ENCODE measurements around the gene CYTH1.

Gene CYTH1

DNA sequence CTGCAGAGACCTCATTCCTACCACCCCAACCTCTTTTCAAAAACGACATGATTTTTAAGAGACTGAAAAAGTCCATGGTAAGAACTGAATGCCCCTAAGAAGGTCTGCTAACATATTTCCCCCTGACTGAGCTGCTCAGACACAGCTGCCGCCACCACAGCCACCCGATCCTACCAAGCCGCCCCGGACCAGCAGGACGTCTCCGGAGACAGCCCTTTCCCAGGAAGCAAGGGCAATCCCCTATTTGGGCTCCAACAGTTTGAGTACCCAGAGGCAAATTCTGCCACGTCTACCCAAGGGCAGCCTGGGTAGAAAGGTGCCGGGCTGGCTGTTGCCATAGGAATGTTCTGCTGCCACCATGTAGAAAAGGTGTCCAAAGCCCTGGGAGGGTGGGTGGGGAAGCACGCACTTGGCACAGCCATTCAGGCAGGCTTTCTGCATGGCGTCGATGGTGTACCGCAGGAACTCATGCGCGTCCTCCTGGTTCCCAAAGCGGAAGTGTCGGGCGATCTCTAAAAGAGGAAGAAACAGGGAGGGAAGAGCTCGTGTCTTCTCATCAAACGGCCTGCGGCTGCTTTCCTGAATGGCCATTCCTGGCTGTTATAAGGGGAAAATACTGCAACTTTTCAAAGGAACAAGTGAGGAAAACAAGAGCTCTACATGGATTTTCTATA is 44.9 kb upstream of the CYTH1 start:
- ATAC-seq (ENCODE audit: insufficient read depth, low read depth): no peak
- Histone ChIP-seq H3K79me2 (ENCODE audit: insufficient read depth, low read length) (peaks cover 19% of the 10 kb centered on the region; the same call in 1 of the 2 replicates), H3K9ac (ENCODE audit: low read depth, low read length) (no peak overlapping the region), H3K9me3 (ENCODE audit: insufficient read depth, low read length, severe bottlenecking) (no peaks in the 10 kb centered on the region), H3K36me3 (ENCODE audit: insufficient read depth, low read length) (peaks cover 98% of the 10 kb centered on the region), H3K4me2 (ENCODE audit: insufficient read depth, low read length) (no peak overlapping the region), H4K20me1 (ENCODE audit: insufficient read depth, low read length) (peaks cover 49% of the 10 kb centered on the region; the same call in 1 of the 2 replicates), H3K27me3 (ENCODE audit: insufficient read depth, low read length, poor library complexity) (no peaks in the 10 kb centered on the region), H2AFZ (ENCODE audit: low read depth, low read length) (no peak overlapping the region), H3K4me3 (ENCODE audit: low read depth in 1 of 2, low read length in 2 of 2) (no peak overlapping the region), H3K27ac (ENCODE audit: low read length) (no peak overlapping the region), H3K4me1 (ENCODE audit: insufficient read depth, low read length) (no peaks in the 10 kb centered on the region)
- TF ChIP-seq CTCF (IDR thresholded peaks at IDR 0.05; ENCODE audit: borderline replicate concordance, extremely low read depth, low read length, poor library complexity, severe bottlenecking): no peak
- no peak for TF ChIP-seq EZH2 (IDR thresholded peaks at IDR 0.05; ENCODE audit: borderline replicate concordance, low read depth, low read length, severe bottlenecking)
- no peak for DNase-seq

GRCh38 chr17:78826421-78826820 is 44.3 kb upstream of the CYTH1 start:
- H3K36me3 ChIP-seq (ENCODE audit: insufficient read depth, low read length): peaks cover 98% of the 10 kb centered on the region
- no peak for DNase-seq
- no peak overlapping the region for H2AFZ ChIP-seq (ENCODE audit: low read depth, low read length)
- peaks cover 16% of the 10 kb centered on the region; the same call in 1 of the 2 replicates for H3K79me2 ChIP-seq (ENCODE audit: insufficient read depth, low read length)
- no peak overlapping the region for H3K4me3 ChIP-seq (ENCODE audit: low read depth in 1 of 2, low read length in 2 of 2)
- H3K27me3 ChIP-seq (ENCODE audit: insufficient read depth, low read length, poor library complexity): no peaks in the 10 kb centered on the region
- H4K20me1 ChIP-seq (ENCODE audit: insufficient read depth, low read length): peaks cover 49% of the 10 kb centered on the region; the same call in 1 of the 2 replicates
- no peak for ATAC-seq (ENCODE audit: insufficient read depth, low read depth)
- TF ChIP-seq EZH2 (IDR thresholded peaks at IDR 0.05; ENCODE audit: borderline replicate concordance, low read depth, low read length, severe bottlenecking): no peak
- peaks cover 4% of the 10 kb centered on the region; the same call in 1 of the 2 replicates for H3K4me1 ChIP-seq (ENCODE audit: insufficient read depth, low read length)
- H3K9me3 ChIP-seq (ENCODE audit: insufficient read depth, low read length, severe bottlenecking): no peaks in the 10 kb centered on the region
- no peak overlapping the region for H3K4me2 ChIP-seq (ENCODE audit: insufficient read depth, low read length)
- H3K9ac ChIP-seq (ENCODE audit: low read depth, low read length): no peak overlapping the region
- no peak overlapping the region for H3K27ac ChIP-seq (ENCODE audit: low read length)

GRCh38 chr17:78825696-78826095 is 43.6 kb upstream of the CYTH1 start:
- DNase-seq: no peak
- H3K27ac ChIP-seq (ENCODE audit: low read length): no peak overlapping the region
- peaks cover 96% of the 10 kb centered on the region for H3K36me3 ChIP-seq (ENCODE audit: insufficient read depth, low read length)
- H3K9ac ChIP-seq (ENCODE audit: low read depth, low read length): no peak overlapping the region
- H3K9me3 ChIP-seq (ENCODE audit: insufficient read depth, low read length, severe bottlenecking): no peaks in the 10 kb centered on the region
- H3K79me2 ChIP-seq (ENCODE audit: insufficient read depth, low read length): peaks cover 13% of the 10 kb centered on the region; the same call in 1 of the 2 replicates
- TF ChIP-seq CTCF (IDR thresholded peaks at IDR 0.05; ENCODE audit: borderline replicate concordance, extremely low read depth, low read length, poor library complexity, severe bottlenecking) (no peak), EZH2 (IDR thresholded peaks at IDR 0.05; ENCODE audit: borderline replicate concordance, low read depth, low read length, severe bottlenecking) (no peak)
- H3K4me1 ChIP-seq (ENCODE audit: insufficient read depth, low read length): peaks cover 9% of the 10 kb centered on the region
- no peaks in the 10 kb centered on the region for H3K27me3 ChIP-seq (ENCODE audit: insufficient read depth, low read length, poor library complexity)
- H3K4me3 ChIP-seq (ENCODE audit: low read depth in 1 of 2, low read length in 2 of 2): no peak overlapping the region
- H4K20me1 ChIP-seq (ENCODE audit: insufficient read depth, low read length): peaks cover 51% of the 10 kb centered on the region; the same call in 1 of the 2 replicates
- no peak overlapping the region for H2AFZ ChIP-seq (ENCODE audit: low read depth, low read length)
- H3K4me2 ChIP-seq (ENCODE audit: insufficient read depth, low read length): no peak overlapping the region
- ATAC-seq (ENCODE audit: insufficient read depth, low read depth): no peak

DNA sequence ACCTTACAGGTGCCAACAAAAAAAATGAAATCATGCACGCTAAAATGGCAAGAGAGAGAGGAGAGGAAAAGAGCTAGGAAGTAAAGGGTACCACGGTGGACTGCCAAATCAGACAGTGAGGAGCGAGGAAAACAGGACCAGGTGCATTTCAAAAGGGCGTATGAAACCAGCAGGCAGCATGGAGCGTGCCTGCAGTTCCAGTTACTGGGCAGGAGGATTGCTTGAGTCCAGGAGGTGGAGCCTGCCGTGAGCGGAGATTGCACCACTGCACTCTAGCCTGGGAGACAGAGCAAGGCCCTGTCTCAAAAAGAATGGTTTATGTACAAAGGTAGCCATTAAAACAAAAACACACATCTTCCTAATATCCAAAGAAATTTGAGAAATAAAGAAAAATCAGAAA is 42.2 kb upstream of the CYTH1 start:
- Histone ChIP-seq H3K79me2 (ENCODE audit: insufficient read depth, low read length) (peaks cover 2% of the 10 kb centered on the region; the same call in 1 of the 2 replicates), H3K36me3 (ENCODE audit: insufficient read depth, low read length) (peaks cover 96% of the 10 kb centered on the region), H3K4me2 (ENCODE audit: insufficient read depth, low read length) (no peak overlapping the region), H3K4me1 (ENCODE audit: insufficient read depth, low read length) (peaks cover 24% of the 10 kb centered on the region), H3K9ac (ENCODE audit: low read depth, low read length) (no peak overlapping the region), H3K9me3 (ENCODE audit: insufficient read depth, low read length, severe bottlenecking) (no peaks in the 10 kb centered on the region), H3K27ac (ENCODE audit: low read length) (no peak overlapping the region), H4K20me1 (ENCODE audit: insufficient read depth, low read length) (peaks cover 50% of the 10 kb centered on the region), H3K27me3 (ENCODE audit: insufficient read depth, low read length, poor library complexity) (no peaks in the 10 kb centered on the region), H3K4me3 (ENCODE audit: low read depth in 1 of 2, low read length in 2 of 2) (no peak overlapping the region), H2AFZ (ENCODE audit: low read depth, low read length) (no peak overlapping the region)
- ATAC-seq (ENCODE audit: insufficient read depth, low read depth) (no peak), DNase-seq (no peak)
- TF ChIP-seq EZH2 (IDR thresholded peaks at IDR 0.05; ENCODE audit: borderline replicate concordance, low read depth, low read length, severe bottlenecking) (no peak), CTCF (IDR thresholded peaks at IDR 0.05; ENCODE audit: borderline replicate concordance, extremely low read depth, low read length, poor library complexity, severe bottlenecking) (no peak)

Measured in DND-41 (cell line).